ENCODE data around the gene ALDH16A1. TPM values are rescaled to one million over a fixed set of nuclear protein-coding genes. Genes with fewer than 3 reads are reported as not detected.

Gene ALDH16A1
- 11.0 and 12.3 TPM in 2 replicates for total RNA-seq (2014; rRNA removed; shearing (Covaris generic))

DNA sequence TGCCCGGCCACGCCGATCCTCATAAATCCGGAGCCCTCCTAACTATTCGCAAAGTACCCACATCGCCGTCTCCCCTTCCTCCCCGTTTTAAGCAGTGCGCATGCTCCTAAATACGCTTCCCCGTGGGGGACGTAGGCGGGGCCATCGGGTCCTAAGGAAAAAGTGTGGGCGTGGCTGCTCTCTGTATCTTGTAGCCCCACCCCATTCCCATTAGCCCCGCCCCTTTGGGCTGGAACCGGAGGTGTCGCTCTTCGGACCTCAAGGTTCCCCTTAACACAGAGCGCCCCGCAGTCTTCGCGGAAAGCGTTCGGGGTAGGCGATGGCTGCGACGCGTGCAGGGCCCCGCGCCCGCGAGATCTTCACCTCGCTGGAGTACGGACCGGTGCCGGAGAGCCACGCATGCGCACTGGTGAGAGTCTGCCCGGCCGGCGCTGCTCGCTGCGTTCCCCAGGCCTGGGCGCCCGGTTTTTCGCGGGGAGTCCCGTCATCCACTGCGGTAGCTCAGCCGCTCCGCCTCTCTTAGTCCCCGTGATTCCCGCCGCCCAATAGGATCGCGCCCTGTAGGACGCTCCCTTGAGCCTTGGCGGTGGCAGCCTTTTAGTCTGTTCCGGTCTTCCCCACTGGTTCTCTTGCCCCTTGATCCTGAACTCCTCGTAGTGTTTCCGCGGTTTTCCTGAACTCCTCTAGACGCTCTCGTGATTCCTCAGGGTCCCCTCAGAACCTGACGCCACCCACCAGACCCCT is at the start of gene ALDH16A1:
TSS of gene ALDH16A1 (plus strand) at position 213 of the 744 bp plus-strand sequence. CDS start at position 320, 107 bp downstream.
- Histone ChIP-seq H3K27ac (peak within 1 kb of the TSS; percentile 91), H3K4me3 (peak within 1 kb of the TSS; percentile 67), H3K36me3 (peaks cover 5% of the 10 kb centered on the region; the same call in 1 of the 2 replicates), H3K27me3 (no peaks in the 10 kb centered on the region), H3K4me1 (no peaks in the 10 kb centered on the region; the same call in 1 of the 2 replicates), H3K9me3 (replicated peaks) (no peaks in the 10 kb centered on the region)
- DNase-seq: peak; percentile 98 to 99

DNA sequence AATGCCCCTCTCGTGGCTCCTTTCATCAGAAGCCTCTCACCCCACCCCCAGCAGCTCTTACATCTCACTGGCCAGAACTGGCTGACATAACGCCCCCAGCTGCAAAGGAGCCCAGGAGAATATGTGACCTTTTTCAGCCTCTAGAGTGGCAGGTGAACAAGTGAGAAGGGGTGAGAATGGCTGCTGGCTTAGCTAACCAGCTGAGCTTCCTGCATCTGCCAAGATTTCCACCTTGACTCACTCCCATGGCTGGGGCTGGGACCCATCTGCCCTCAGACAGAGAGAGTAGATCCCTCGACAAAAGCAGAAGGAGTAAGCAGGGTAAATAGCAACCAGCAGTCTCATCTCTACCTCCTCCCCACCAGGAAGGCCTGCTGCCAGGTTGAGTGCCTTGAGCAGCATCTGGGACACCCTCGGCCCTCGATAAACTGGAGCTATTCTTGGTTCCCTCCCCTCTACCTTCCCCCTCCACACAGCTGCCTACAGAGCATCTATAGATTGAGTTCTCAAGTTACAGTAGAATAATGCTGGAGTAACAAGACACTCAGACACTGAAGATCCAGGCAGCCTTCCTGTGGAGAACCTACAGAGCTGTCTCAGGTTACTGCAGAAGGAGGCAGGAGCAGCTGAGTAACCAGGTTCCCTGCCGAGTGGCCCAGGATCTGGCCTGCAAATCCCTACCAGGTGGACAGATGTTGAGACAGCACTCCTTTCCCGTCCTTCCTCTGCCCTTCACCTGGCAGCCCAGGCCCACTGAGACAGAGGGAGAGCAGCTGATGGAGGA is 49.4 kb upstream of the ALDH16A1 start:
- no peak overlapping the region for H3K4me3 ChIP-seq
- DNase-seq: peak; percentile 66 to 83

DNA sequence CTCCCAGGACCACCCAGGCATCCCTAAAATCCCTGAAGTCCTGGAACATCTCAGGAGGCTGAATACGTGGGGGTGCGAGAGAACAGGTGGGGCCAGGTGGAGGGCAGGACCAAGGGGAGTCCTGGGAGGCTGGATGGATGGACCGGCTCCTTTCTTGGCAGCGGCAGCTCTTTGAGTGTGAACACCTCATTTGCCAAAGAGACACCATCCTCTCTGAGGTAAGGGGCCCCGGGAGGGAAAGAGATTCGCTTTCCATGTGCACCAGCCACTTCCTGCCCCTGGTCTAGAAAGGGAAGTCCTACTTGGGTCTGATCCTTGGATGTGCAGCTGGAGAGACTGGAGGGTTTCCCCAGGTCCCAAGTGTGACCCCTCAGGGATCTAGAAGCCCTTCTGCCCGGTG is 45.9 kb upstream of the ALDH16A1 start:
- no peak for DNase-seq
- no peaks in the 10 kb centered on the region for H3K36me3 ChIP-seq
- H3K27ac ChIP-seq: no peak overlapping the region
- H3K27me3 ChIP-seq: no peaks in the 10 kb centered on the region
- H3K9me3 ChIP-seq (replicated peaks): no peaks in the 10 kb centered on the region
- H3K4me3 ChIP-seq: no peak overlapping the region
- peaks cover 26% of the 10 kb centered on the region for H3K4me1 ChIP-seq

More for the DNA sequence above, 49.4 kb upstream of the ALDH16A1 start:
- no peaks in the 10 kb centered on the region for H3K36me3 ChIP-seq
- peaks cover 6% of the 10 kb centered on the region; the same call in 1 of the 2 replicates for H3K27me3 ChIP-seq
- peaks cover 18% of the 10 kb centered on the region for H3K4me1 ChIP-seq
- no peaks in the 10 kb centered on the region for H3K9me3 ChIP-seq (replicated peaks)
- H3K27ac ChIP-seq: no peak overlapping the region

DNA sequence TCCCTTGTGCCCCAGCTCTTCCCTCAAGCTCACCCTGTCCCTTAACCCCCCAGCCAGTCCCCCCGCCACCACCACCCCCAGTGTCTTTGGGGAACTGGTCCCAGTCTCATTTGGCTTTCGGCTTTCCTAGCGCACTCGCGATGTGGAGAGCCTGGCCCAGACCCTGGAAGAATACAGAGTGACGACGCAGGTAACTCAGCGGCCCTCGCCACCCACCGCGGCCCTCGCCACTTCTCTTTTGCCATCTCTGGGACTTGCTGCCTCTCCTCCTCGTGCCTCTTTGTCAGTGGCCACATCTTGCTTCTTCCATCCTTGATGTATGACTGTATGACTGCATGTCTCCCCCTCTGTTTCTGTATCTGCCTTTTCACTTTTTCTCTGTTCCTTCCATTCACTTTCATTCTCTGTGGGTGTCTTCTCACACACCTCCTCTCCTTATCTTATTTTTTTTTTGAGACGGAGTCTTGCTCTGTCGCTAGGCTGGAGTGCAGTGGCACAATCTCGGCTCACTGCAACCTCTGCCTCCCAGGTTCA is 45.5 kb upstream of the ALDH16A1 start:
- Histone ChIP-seq H3K4me1 (peaks cover 26% of the 10 kb centered on the region), H3K27ac (no peak overlapping the region), H3K27me3 (no peaks in the 10 kb centered on the region; the same call in 1 of the 2 replicates), H3K9me3 (replicated peaks) (no peaks in the 10 kb centered on the region), H3K4me3 (no peak overlapping the region), H3K36me3 (no peaks in the 10 kb centered on the region)
- no peak for DNase-seq

DNA sequence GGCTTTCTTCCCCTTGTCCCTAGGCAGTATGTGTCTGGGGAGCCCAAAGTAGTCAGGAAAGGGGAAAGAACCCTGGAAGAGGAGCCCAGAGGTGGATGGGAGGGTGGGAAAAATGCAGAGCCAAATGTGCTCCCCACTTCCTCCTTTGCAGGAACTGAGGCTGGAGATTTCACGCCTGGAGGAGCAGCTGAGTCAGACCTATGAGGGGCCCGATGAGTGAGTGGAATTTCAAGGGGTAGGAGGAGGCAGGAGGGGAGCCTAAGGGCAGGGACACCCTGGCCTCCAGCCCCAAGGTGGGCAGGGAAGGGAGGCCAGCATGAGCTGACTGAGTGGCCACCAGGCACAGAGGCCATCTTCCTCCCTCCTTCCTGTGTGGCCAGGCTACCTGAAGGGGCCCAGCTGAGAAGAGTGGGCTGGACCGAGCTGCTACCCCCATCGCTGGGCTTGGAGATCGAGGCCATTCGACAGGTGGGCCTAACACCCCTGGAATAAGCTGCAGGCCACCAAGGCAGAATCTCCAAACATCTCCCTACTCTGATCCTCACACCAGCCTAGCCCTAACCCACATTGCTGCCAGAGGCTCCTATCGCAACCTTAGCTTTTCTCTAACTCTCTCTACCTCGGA is 44.1 kb upstream of the ALDH16A1 start:
- Histone ChIP-seq H3K36me3 (no peaks in the 10 kb centered on the region), H3K4me1 (peaks cover 16% of the 10 kb centered on the region), H3K9me3 (replicated peaks) (no peaks in the 10 kb centered on the region), H3K27ac (no peak overlapping the region), H3K4me3 (no peak overlapping the region), H3K27me3 (peaks cover 4% of the 10 kb centered on the region; the same call in 1 of the 2 replicates)
- DNase-seq: no peak

DNA sequence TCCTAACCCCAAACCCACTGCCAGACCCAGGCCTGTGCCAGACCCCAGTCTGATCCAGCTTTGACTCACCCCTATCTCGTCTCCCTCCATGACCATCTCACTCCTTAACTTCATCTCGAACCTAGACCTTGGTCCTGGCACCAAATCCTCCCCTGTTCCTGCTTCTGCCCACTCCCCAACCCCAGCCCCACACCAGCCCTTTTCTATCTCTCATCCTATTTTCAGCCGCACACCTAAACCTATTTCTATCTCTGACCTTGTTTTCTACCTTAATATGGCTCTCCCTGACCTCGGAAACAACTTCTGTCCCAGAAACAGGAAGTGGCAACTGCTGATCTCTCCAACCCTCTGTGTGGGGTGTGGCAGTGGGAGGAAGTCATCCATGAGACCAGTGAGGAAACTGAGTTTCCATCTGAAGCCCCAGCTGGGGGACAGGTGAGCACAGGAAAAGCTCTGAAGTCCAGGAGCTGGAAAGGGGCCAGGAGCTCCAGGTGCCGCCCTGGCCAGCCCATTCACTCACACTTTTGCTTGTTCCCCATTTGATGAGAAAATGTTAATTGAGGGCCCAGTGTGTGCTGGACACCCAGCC is 43.5 kb upstream of the ALDH16A1 start:
- DNase-seq: no peak
- H3K9me3 ChIP-seq (replicated peaks): no peaks in the 10 kb centered on the region
- H3K36me3 ChIP-seq: no peaks in the 10 kb centered on the region

DNA sequence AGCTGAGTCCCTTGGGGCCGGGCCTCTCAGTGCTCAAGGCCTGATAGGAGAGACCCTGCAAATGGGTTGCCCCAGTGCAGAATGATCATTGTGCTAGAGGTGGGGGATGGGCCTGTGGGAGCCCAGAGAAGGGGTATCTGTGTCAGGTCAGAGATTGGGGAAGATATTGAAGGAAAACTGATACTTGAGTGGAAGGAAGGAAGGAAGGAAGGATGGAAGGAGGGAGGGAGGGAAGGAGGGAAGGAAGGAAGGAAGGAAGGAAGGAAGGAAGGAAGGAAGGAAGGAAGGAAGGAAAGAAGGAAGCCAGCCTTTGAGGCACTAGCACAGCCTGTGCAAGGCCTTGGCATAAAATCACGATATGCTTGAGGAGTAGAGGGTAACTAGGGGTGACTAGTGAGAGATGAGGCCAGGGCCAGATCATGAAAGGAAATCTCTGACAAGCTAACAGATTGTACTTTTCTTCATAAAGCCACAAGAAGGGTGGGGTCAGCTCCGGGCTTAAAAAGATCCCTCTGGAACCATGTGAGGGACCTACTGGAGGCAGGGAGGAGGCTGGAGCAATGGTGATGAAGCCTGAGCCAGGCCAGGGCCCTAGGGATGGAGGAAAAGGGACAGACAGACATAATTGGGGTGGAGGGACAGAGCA is 41.2 kb upstream of the ALDH16A1 start:
- H3K4me1 ChIP-seq: peaks cover 11% of the 10 kb centered on the region
- H3K4me3 ChIP-seq: no peak overlapping the region

More for the DNA sequence above, 43.5 kb upstream of the ALDH16A1 start:
- Histone ChIP-seq H3K4me3 (no peak overlapping the region), H3K27ac (no peak overlapping the region), H3K4me1 (peaks cover 11% of the 10 kb centered on the region), H3K27me3 (peaks cover 4% of the 10 kb centered on the region; the same call in 1 of the 2 replicates)

DNA sequence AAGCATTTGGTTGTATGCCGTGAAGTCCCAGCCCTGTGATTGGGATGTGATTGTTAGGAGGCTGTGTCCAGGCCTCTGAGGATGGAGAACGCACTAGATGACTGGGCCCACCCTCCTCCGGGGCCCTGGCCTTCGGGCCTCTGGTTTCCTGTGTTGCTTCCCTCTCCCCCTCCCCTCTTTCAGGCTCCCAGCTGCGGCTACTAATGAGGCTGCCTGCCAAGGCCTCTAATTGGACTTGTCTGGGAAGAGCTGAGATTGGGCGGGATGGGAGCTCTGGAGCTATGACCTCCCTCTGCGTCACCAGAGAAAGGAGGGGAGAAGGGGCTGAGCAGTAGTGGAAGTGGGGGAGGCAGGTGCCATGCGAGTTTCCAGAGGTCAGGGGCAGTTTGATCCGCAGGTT is 39.7 kb upstream of the ALDH16A1 start:
- Histone ChIP-seq H3K9me3 (replicated peaks) (no peaks in the 10 kb centered on the region), H3K4me1 (peaks cover 10% of the 10 kb centered on the region), H3K27me3 (peaks cover 9% of the 10 kb centered on the region; the same call in 1 of the 2 replicates), H3K36me3 (no peaks in the 10 kb centered on the region), H3K27ac (no peak overlapping the region), H3K4me3 (no peak overlapping the region)
- DNase-seq: no peak

More for the DNA sequence above, 41.2 kb upstream of the ALDH16A1 start:
- H3K27me3 ChIP-seq: peaks cover 9% of the 10 kb centered on the region; the same call in 1 of the 2 replicates
- no peak overlapping the region for H3K27ac ChIP-seq
- H3K36me3 ChIP-seq: no peaks in the 10 kb centered on the region
- no peaks in the 10 kb centered on the region for H3K9me3 ChIP-seq (replicated peaks)
- DNase-seq: no peak

DNA sequence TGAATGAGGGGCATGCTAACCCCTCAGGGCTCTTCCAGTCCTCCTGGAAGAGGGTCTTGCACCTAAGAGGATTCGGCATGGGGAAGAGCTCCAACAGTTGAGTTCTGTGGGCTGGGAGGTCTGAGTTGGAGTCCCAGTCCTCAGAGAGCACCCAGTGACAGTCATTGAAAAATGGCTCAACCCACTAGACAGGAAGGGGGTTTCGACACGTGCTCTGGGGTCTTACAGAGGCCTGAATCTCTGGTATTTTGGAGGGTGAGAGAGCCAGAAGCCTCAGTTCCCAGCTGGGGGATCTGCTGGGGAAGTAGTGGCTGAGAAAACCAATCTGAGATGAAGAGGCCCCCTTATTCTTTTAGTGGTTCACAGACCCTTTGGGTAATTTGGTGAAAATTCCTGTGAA is 38.8 kb upstream of the ALDH16A1 start:
- Histone ChIP-seq H3K4me1 (peaks cover 1% of the 10 kb centered on the region), H3K27ac (no peak overlapping the region), H3K36me3 (no peaks in the 10 kb centered on the region), H3K27me3 (peaks cover 15% of the 10 kb centered on the region; the same call in 1 of the 2 replicates), H3K4me3 (no peak overlapping the region), H3K9me3 (replicated peaks) (no peaks in the 10 kb centered on the region)
- no peak for DNase-seq

DNA sequence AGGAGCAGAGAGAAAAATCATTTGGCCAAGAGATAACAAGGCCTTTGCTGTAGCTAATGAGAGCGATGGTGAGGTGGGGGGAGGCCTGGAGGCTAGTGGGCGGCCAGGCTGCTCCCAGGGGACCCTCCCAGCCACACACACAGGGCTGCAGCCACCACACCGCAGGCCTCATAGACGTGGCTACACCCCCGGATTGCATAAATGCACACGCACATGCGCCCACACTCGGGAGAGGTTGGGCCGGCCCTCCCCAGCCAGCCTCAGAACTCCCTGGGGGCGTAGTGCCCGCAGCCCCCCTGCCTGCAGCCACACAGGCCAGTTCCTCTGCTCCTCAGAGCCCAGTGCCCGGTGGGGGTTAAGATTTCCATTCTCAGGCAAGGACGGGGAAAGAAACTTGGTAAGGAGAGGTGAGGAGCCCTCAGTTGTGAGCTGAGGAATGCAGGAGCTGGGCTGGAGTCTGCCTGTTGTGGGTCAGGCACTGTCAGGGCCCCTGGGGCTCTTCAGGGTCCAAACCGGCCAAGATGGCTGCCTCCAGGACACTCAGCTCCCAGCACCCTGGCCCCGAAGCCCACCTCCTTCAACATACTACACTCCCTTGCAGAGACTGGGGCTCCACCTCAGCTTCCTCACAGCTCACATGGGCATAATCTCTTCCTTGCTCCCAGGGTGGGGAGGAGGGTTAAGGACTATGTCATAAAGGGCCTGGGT is 37.8 kb upstream of the ALDH16A1 start:
- Histone ChIP-seq H3K36me3 (no peaks in the 10 kb centered on the region), H3K4me3 (no peak overlapping the region), H3K27me3 (peaks cover 25% of the 10 kb centered on the region), H3K9me3 (replicated peaks) (no peaks in the 10 kb centered on the region), H3K27ac (no peak overlapping the region), H3K4me1 (no peaks in the 10 kb centered on the region)
- no peak for DNase-seq

DNA sequence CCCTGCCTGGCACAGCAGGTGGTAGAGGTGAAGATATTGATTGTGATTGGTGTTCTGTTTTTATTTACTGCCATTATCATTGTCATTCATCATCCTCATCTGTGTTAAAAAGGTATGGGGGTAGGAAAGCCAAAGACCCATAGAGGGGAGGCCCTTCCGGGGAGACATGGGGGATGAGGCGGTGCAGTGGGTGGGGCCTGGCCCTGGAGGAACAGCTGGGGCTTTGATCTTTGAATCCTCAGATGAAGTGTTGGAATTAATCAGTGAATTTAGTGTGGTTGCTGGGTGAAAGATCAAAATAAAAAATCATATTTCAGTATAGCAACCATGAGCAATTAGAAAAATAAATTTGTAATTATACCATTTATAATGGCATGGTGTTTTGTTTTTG is 37.2 kb upstream of the ALDH16A1 start:
- no peaks in the 10 kb centered on the region for H3K9me3 ChIP-seq (replicated peaks)
- no peak overlapping the region for H3K27ac ChIP-seq
- no peak overlapping the region for H3K4me3 ChIP-seq
- peaks cover 31% of the 10 kb centered on the region for H3K27me3 ChIP-seq
- no peak for DNase-seq
- H3K4me1 ChIP-seq: no peaks in the 10 kb centered on the region; the same call in 1 of the 2 replicates
- no peaks in the 10 kb centered on the region for H3K36me3 ChIP-seq

DNA sequence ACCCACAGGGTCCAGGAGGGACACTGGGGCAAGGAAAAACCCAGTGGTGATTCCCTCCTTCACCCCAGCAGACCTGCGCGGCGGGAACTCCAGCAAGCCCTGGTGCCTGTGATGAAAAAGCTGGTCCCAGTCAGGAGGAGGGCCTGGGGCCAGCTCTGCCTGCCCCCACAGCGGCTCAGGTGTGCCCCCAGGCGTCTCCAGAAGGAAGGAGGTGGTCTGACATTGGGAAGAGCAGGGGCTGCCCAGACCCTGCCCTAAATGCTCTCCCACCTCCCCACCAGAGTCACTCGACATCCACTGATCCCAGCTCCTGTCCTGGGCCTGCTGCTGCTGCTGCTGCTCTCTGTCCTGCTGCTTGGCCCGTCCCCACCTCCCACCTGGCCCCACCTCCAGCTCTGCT is 35.9 kb upstream of the ALDH16A1 start:
- no peak for DNase-seq
- peaks cover 39% of the 10 kb centered on the region for H3K27me3 ChIP-seq

DNA sequence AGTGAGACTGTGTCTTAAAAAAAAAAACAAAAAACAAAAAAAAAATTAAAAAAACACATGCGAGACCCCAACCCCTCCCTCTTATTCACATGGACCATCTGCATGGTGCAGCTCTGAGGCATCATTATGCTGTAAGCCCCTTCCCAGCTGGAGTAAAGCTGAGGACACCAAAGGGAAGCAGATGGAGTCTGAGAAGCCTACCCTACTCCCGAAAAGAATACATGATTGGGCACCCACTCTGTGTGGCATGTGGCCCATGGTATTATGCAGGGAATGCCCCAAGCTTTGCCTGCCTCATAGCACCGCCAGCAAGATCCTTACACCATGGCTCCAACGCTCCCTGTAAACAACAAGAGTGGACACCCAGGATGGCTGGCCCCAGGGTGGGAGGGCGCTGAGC is 34.5 kb upstream of the ALDH16A1 start:
- Histone ChIP-seq H3K9me3 (replicated peaks) (no peaks in the 10 kb centered on the region), H3K4me1 (no peaks in the 10 kb centered on the region; the same call in 1 of the 2 replicates), H3K36me3 (no peaks in the 10 kb centered on the region), H3K27me3 (peaks cover 35% of the 10 kb centered on the region), H3K27ac (no peak overlapping the region), H3K4me3 (no peak overlapping the region)
- DNase-seq: no peak

More for the DNA sequence above, 35.9 kb upstream of the ALDH16A1 start:
- Histone ChIP-seq H3K4me1 (no peaks in the 10 kb centered on the region; the same call in 1 of the 2 replicates), H3K4me3 (no peak overlapping the region), H3K27ac (no peak overlapping the region), H3K9me3 (replicated peaks) (no peaks in the 10 kb centered on the region), H3K36me3 (no peaks in the 10 kb centered on the region)

All from SJCRH30 (cell line).